Large intestine (tissue), 12 donors: ENCODE measurements around the gene CACYBP. TPM values are rescaled to one million over a fixed set of nuclear protein-coding genes. Genes with fewer than 3 reads are reported as not detected.

Experiments used
- DNase-seq, 2 donors: peaks; one replicate each; pipeline versions ENCODE4 v3.0.0 to v3.0.0-alpha.2; 2013
- H3K27ac ChIP-seq: one replicate; pipeline ENCODE4 v1.5.1; 2013; ENCODE audit warnings: low read length
- H3K27me3 ChIP-seq: 2 replicates; pipeline ENCODE4 v1.6.1; 2013; ENCODE audit warnings: low read length; ENCODE audit not compliant: control insufficient read depth, insufficient read depth
- H3K36me3 ChIP-seq: 2 replicates; pipeline ENCODE4 v1.6.1; 2013; ENCODE audit warnings: low read length; ENCODE audit not compliant: control insufficient read depth, insufficient read depth
- H3K4me1 ChIP-seq: one replicate; pipeline ENCODE4 v1.6.1; 2013; ENCODE audit warnings: low read length; ENCODE audit not compliant: control insufficient read depth, insufficient read depth
- H3K4me3 ChIP-seq: one replicate; pipeline ENCODE4 v1.5.1; 2013; ENCODE audit warnings: low read length
- H3K9me3 ChIP-seq: one replicate; pipeline ENCODE4 v1.6.1; 2013; ENCODE audit warnings: mild to moderate bottlenecking, low read depth, low read length, moderate library complexity; ENCODE audit not compliant: control insufficient read depth
- WGBS: methylation state at CpG from one replicate; pipeline ENCODE4 v1.1.5; 2013; ENCODE audit warnings: low lambda C conversion rate; ENCODE audit not compliant: insufficient coverage; 5-methylcytosine and 5-hydroxymethylcytosine counted together
- long read RNA-seq, 11 donors: transcript quantifications; one replicate each; lab custom pipeline, GENCODE V29; 2026
- polyA plus RNA-seq: library from polyadenylated mRNA; unstranded; fragments of 120-200 nt; gene quantifications from one replicate; pipeline ENCODE4 v1.2.1, GENCODE V29; 2013

The CACYBP gene, protein sequence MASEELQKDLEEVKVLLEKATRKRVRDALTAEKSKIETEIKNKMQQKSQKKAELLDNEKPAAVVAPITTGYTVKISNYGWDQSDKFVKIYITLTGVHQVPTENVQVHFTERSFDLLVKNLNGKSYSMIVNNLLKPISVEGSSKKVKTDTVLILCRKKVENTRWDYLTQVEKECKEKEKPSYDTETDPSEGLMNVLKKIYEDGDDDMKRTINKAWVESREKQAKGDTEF
- 98.3 TPM for polyA plus RNA-seq
- long read RNA-seq, donor 1, transcript CACYBP-201 (6 exons, 2,766 nt) = major isoform, 42 of 102 reads
- long read RNA-seq, donor 1, partial matches to known transcripts = 51 of 102 reads
- long read RNA-seq, donor 1, other reads (novel, unspliced or antisense) = 7 of 102 reads
- long read RNA-seq, donor 2, transcript CACYBP-207 (5 exons, 804 nt) = minor isoform, 9 of 232 reads
- long read RNA-seq, donor 2, transcript CACYBP-208 (2 exons, 688 nt) = minor isoform, 10 of 232 reads
- long read RNA-seq, donor 2, transcript CACYBP-201 (6 exons, 2,766 nt) = major isoform, 59 of 232 reads
- long read RNA-seq, donor 2, partial matches to known transcripts = 37 of 232 reads
- long read RNA-seq, donor 2, other reads (novel, unspliced or antisense) = 116 of 232 reads
- long read RNA-seq, donor 3 = 0 reads
- long read RNA-seq, donor 4, transcript CACYBP-201 (6 exons, 2,766 nt) = major isoform, 10 of 11 reads
- long read RNA-seq, donor 4, partial matches to known transcripts = 0 of 11 reads
- long read RNA-seq, donor 4, other reads (novel, unspliced or antisense) = 0 of 11 reads
- long read RNA-seq, donor 5, transcript CACYBP-207 (5 exons, 804 nt) = minor isoform, 5 of 48 reads
- long read RNA-seq, donor 5, transcript CACYBP-201 (6 exons, 2,766 nt) = major isoform, 34 of 48 reads
- long read RNA-seq, donor 5, partial matches to known transcripts = 0 of 48 reads
- long read RNA-seq, donor 5, other reads (novel, unspliced or antisense) = 5 of 48 reads
- long read RNA-seq, donor 6, transcript CACYBP-201 (6 exons, 2,766 nt) = major isoform, 43 of 77 reads
- long read RNA-seq, donor 6, transcript CACYBP-207 (5 exons, 804 nt) = minor isoform, 8 of 77 reads
- long read RNA-seq, donor 6, partial matches to known transcripts = 8 of 77 reads
- long read RNA-seq, donor 6, other reads (novel, unspliced or antisense) = 14 of 77 reads
- long read RNA-seq, donor 7, transcript CACYBP-201 (6 exons, 2,766 nt) = major isoform, 21 of 85 reads
- long read RNA-seq, donor 7, transcript CACYBP-207 (5 exons, 804 nt) = minor isoform, 7 of 85 reads
- long read RNA-seq, donor 7, partial matches to known transcripts = 5 of 85 reads
- long read RNA-seq, donor 7, other reads (novel, unspliced or antisense) = 50 of 85 reads
- long read RNA-seq, donor 8, transcript CACYBP-201 (6 exons, 2,766 nt) = major isoform, 50 of 101 reads
- long read RNA-seq, donor 8, transcript CACYBP-207 (5 exons, 804 nt) = minor isoform, 17 of 101 reads
- long read RNA-seq, donor 8, partial matches to known transcripts = 17 of 101 reads
- long read RNA-seq, donor 8, other reads (novel, unspliced or antisense) = 14 of 101 reads
- long read RNA-seq, donor 9, transcript CACYBP-201 (6 exons, 2,766 nt) = major isoform, 31 of 179 reads
- long read RNA-seq, donor 9, transcript CACYBP-207 (5 exons, 804 nt) = minor isoform, 17 of 179 reads
- long read RNA-seq, donor 9, partial matches to known transcripts = 38 of 179 reads
- long read RNA-seq, donor 9, other reads (novel, unspliced or antisense) = 89 of 179 reads
- long read RNA-seq, donor 10, transcript CACYBP-207 (5 exons, 804 nt) = minor isoform, 6 of 100 reads
- long read RNA-seq, donor 10, transcript CACYBP-201 (6 exons, 2,766 nt) = major isoform, 63 of 100 reads
- long read RNA-seq, donor 10, partial matches to known transcripts = 9 of 100 reads
- long read RNA-seq, donor 10, other reads (novel, unspliced or antisense) = 18 of 100 reads
- long read RNA-seq, donor 11, transcript CACYBP-201 (6 exons, 2,766 nt) = major isoform, 31 of 46 reads
- long read RNA-seq, donor 11, transcript CACYBP-207 (5 exons, 804 nt) = minor isoform, 5 of 46 reads
- long read RNA-seq, donor 11, partial matches to known transcripts = 0 of 46 reads
- long read RNA-seq, donor 11, other reads (novel, unspliced or antisense) = 8 of 46 reads

DNA sequence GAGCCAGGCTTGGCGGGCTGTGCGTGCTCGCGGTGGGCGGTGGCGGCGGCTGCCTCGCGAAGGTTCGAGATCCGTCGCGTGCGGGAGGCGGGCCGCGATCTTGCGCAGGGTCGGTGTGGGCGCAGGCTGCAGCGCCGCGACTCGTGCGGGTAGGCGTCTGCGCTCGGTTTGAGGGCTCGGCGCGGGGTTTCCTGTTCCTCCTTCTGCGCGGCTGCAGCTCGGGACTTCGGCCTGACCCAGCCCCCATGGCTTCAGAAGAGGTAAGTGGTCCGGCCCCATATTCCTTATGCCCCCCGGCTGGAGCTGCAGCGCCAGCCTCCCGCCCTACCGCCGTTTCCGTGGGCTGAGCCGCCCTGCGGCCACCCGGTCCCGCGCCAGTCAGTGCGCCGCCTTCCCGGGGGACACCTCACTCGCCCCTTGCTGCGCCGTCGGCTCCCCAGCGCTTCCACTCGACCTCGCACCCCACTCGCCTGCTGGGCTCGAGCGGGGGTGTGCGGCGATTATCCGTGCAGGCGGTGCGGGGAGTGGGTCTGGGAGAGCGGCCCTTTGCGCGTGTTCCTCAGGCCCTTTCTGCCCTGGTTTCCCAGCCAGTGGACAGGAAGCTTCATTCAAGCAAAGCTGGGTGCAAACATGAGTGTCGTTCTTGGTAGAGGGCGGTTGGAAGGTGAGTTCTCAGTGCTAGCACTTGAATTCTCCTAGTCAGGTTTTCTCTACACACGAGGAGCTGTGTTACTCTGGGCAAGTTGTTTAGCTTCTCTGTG is at the start of gene CACYBP:
TSS of gene CACYBP (plus strand) at position 12 of the 761 bp plus-strand sequence. CDS start at position 246, 234 bp downstream.
- peaks cover 14% of the 10 kb centered on the region for H3K4me1 ChIP-seq
- WGBS = 3% methylated on average over 8 of the region's 71 CpGs

DNA sequence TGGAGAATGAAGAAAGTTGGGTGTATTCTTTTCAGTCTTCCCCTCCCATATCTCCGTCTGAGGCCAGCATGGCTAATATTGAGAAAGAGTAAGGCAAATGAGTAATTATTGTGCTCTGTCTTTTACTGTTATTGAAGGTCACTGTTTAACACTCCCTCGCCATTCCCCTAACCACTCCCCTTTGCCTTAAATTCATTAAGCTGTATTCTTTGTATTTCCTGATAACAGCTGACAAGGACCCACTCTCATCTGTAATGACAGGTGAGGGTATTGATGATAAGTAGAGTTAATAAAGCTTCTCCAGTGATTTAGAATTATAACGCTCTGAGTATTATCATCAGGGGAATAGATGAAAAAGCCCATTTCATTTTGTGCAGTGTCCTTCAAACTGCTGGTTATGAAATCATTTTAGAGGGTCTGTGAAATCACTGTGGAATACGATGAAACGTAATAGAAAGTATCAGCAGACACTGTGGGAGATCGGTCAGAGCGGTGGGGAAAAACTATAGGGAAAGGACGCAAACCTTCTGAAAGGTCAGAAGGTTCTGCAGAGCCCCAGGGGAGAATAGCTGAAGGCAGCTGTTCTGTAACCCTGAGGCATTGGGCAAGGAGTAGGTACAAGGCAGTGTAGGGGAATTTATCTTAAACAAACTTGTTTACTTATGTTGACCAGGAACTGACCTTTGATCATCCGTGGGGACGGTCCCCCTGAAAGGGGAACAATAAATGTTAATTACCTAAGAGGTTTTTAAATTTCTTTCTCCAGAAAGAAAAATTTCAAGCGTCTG is 46.3 kb upstream of the CACYBP start:
- whole genome bisulfite sequencing = 20% methylated on average over 7 of the region's 11 CpGs
- Histone ChIP-seq H3K4me1 (peaks cover 26% of the 10 kb centered on the region), H3K27ac (peak overlapping the region; percentile 93), H3K27me3 (no peaks in the 10 kb centered on the region), H3K9me3 (no peaks in the 10 kb centered on the region), H3K36me3 (peaks cover 3% of the 10 kb centered on the region), H3K4me3 (no peak overlapping the region)
- DNase-seq = peak; percentile 69 to 88

More for the DNA sequence above, at the start of gene CACYBP:
- peak within 1 kb of the TSS; percentile 86 for H3K4me3 ChIP-seq
- peaks cover 6% of the 10 kb centered on the region for H3K36me3 ChIP-seq
- no peaks in the 10 kb centered on the region for H3K27me3 ChIP-seq
- no peaks in the 10 kb centered on the region for H3K9me3 ChIP-seq
- peak within 1 kb of the TSS; percentile 91 for H3K27ac ChIP-seq
- no peak for DNase-seq

DNA sequence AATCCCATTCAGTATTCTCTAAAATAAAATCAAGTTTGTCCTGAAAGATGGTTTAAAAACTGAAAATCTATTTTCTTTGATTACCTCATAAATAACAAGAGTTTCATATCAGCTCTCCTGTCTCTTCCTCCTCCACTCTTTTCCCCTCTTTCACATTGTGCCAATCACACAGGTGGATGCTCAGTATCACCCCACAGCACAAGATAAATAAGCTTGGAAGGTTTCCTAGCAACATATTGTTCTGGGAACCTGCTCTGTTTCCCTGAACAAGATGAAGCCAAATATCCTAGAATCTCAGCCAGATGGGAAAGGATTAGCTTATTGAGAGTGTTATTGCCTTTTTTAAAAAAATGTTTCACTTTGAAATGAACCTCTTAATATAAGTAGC is 45.7 kb upstream of the CACYBP start:
- Histone ChIP-seq H3K4me3 (no peak overlapping the region), H3K36me3 (peaks cover 4% of the 10 kb centered on the region), H3K27me3 (no peaks in the 10 kb centered on the region), H3K9me3 (no peaks in the 10 kb centered on the region), H3K4me1 (peaks cover 26% of the 10 kb centered on the region), H3K27ac (peak overlapping the region; percentile 93)
- DNase-seq = peak in 1 of 2 donors; percentile 84

DNA sequence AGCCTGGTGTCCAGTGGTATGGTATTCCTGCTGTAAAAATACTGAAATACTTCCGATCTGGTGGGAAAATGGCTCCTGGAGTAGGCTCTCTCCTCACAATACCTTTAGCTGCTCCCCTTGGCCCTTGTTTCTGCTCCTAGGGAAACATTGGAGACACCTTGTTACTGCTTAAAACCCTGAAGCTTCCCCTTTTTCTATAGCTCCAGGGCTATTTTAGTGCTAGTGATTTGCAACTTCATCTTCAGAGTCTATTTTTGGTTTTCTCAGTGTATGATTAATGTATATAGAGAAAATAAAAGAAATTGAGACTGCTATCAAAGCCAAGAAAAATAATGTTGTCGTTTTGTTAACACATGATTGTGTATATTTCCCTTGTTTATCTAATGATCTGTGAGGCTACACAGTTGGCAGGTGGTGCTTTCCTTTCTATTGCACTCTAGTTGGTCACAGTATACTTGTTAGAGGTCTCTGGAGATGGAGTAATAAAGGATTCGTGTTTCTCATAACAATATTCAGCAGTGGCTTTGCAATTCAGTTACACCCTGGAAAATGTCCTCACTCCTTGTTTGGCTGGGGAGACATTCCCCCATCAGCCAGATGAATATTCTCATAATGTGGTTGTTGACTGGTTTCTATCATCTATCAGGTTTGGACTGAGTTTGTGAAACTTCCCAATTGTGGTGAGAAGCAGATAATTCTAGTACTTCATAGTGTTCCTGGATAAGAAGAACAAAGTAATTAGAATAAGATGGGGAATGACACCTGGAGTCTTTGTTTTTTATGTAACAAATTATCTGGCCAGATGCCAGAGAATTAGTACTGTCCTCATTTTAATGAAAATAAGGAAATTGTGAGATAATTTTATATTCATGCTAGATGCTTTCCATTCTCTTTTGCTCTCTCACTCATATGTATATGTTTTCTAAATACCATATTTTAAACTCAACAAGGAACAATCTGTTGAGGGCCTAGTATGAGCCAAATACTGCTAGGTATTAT is 44.8 kb upstream of the CACYBP start:
- Histone ChIP-seq H3K27me3 (no peaks in the 10 kb centered on the region), H3K9me3 (no peaks in the 10 kb centered on the region), H3K27ac (peak overlapping the region; percentile 93), H3K4me3 (no peak overlapping the region), H3K4me1 (peaks cover 26% of the 10 kb centered on the region), H3K36me3 (peaks cover 4% of the 10 kb centered on the region)
- WGBS = no CpG with 5 or more reads among the region's 3 CpGs
- DNase-seq = peak in 1 of 2 donors; percentile 33

DNA sequence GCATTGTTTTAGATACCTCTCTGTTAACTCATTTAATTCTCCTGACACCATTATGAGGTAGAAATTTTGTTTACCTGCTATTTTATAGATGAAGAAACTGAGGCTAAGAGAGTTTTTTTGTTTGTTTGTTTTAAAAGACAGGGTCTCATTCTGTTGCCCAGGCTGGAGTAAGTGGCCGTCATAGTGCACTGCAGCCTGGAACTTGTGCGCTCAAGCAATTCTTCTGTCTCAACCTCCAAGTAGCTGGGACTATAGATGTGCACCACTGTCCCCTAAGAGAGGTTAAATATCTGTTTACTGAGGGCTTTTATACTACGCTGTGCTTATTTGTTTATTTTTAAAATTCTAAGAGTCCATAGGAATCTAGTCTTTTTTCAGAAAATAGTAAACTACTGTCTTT is 43.7 kb upstream of the CACYBP start:
- Histone ChIP-seq H3K4me3 (no peak overlapping the region), H3K36me3 (peaks cover 4% of the 10 kb centered on the region), H3K27ac (peak overlapping the region; percentile 93), H3K9me3 (no peaks in the 10 kb centered on the region), H3K4me1 (peaks cover 19% of the 10 kb centered on the region), H3K27me3 (no peaks in the 10 kb centered on the region)
- no peak for DNase-seq
- 88% methylated on average over 1 of the region's 3 CpGs for WGBS

DNA sequence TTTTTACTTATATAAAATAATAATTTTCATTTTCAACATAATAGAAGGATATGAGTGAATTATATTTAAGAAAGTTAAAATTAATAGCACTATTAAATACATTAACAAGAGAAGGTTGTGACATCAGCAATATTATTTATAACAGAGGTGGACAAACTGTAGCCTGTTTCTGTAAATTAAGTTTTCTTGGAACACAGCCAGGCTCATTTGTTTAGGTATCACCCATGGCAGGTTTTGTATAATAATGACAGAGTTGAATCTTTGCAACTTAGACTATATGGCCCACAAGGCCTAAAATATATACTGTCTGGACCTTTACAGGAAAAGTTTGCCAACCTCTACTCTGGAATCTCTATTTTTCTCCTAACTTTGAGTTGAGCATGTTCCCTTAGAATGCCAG is 42.8 kb upstream of the CACYBP start:
- H3K36me3 ChIP-seq = peaks cover 4% of the 10 kb centered on the region
- no peak overlapping the region for H3K4me3 ChIP-seq
- no peaks in the 10 kb centered on the region for H3K27me3 ChIP-seq
- no peaks in the 10 kb centered on the region for H3K9me3 ChIP-seq
- peaks cover 18% of the 10 kb centered on the region for H3K4me1 ChIP-seq
- peak overlapping the region; percentile 10 for H3K27ac ChIP-seq
- no peak for DNase-seq

DNA sequence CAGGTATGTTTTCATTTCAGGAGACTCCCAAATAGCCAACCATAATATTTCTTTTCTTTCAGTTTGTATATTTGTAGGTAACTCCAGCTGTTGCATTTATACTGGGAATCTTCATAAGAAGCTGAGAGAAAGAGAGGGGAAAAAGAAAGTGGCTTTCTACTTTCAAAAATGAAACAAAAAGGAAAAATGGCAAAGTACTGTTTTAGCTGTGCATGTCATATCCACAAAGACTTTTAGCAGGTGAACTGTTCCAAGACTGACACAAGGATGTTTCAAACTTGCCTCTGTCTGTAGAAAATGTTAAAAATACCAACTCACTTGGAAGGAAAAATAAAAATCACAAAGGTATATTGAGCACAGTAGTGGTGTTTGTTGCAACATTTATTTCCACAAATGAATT is 41.9 kb upstream of the CACYBP start:
- Histone ChIP-seq H3K9me3 (no peaks in the 10 kb centered on the region), H3K4me1 (peaks cover 14% of the 10 kb centered on the region), H3K36me3 (peaks cover 4% of the 10 kb centered on the region), H3K27me3 (no peaks in the 10 kb centered on the region), H3K27ac (no peak overlapping the region), H3K4me3 (no peak overlapping the region)
- DNase-seq = no peak
